ENCODE data around the gene GDF15. TPM values are rescaled to one million over a fixed set of nuclear protein-coding genes. Genes with fewer than 3 reads are reported as not detected.

Gene GDF15
- total RNA-seq, 4 donors from 2014 or later: 1.9 to 4.6 (median 3.0) TPM

DNA sequence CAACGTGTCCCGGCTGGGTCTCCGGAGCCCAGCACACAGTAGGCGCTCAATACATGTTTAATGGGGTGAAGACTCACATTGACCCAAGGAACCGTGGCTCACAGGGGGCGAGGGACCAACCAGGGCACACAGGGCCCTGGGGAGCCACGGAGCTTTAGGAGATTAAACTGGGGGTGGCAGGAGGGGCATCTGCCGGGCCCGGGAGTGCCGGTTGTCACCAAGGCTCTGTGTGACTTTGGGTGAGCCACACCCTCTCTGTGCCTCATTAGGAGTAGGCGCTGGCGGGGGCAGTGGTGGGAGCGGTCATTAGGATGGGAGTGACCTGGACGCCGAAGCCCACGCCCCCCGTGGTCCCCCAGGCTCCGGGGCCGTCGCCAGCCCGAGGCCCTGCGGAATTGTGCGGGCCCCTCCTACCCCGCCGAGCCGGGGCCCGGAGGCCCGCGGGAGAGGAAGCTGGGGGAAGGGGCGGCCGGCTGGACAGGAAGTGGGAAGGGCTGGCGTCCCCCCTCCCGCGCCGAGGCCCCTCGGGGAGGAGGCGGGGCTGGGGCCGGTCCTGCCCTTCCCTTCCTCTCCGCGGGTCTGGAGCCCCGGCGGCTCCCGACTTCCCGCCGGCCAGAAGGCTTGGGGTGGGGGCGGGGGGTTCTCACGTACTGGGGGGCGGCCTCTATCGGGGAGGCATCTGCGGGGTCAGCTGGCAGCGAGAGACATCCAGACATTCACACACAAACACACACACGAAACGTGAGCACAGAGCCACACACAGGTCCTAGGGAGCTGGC is 31.5 kb downstream of the GDF15 start:
- DNase-seq (ENCODE audit: low spot score) (no peak), ATAC-seq (ENCODE audit: low FRiP score) (peak; percentile 12)
- TF ChIP-seq, protein P1, sequence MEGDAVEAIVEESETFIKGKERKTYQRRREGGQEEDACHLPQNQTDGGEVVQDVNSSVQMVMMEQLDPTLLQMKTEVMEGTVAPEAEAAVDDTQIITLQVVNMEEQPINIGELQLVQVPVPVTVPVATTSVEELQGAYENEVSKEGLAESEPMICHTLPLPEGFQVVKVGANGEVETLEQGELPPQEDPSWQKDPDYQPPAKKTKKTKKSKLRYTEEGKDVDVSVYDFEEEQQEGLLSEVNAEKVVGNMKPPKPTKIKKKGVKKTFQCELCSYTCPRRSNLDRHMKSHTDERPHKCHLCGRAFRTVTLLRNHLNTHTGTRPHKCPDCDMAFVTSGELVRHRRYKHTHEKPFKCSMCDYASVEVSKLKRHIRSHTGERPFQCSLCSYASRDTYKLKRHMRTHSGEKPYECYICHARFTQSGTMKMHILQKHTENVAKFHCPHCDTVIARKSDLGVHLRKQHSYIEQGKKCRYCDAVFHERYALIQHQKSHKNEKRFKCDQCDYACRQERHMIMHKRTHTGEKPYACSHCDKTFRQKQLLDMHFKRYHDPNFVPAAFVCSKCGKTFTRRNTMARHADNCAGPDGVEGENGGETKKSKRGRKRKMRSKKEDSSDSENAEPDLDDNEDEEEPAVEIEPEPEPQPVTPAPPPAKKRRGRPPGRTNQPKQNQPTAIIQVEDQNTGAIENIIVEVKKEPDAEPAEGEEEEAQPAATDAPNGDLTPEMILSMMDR (IDR thresholded peaks at IDR 0.05): no peak

DNA sequence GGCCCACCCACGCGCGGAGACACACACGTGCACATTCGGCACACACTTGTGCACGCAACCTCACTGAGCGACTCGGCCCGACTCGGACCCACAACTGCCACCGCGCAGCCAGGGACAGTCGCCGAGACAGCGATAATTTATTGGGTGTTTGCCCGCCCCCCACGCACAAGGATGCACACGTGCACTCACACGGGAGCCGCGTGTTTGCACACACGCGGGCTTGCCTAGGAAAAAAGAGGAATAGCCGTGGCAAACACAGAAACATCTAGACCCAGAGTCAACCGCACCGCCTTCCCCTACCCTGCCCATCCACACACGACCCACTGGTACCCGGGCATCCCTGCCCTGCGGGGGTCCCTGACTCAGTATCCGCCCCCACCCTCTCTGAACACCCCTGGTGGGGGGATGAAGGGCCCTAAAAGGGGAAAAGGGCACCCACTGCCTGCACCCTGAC is 32.1 kb downstream of the GDF15 start:
- no peak for DNase-seq (ENCODE audit: low spot score)

DNA sequence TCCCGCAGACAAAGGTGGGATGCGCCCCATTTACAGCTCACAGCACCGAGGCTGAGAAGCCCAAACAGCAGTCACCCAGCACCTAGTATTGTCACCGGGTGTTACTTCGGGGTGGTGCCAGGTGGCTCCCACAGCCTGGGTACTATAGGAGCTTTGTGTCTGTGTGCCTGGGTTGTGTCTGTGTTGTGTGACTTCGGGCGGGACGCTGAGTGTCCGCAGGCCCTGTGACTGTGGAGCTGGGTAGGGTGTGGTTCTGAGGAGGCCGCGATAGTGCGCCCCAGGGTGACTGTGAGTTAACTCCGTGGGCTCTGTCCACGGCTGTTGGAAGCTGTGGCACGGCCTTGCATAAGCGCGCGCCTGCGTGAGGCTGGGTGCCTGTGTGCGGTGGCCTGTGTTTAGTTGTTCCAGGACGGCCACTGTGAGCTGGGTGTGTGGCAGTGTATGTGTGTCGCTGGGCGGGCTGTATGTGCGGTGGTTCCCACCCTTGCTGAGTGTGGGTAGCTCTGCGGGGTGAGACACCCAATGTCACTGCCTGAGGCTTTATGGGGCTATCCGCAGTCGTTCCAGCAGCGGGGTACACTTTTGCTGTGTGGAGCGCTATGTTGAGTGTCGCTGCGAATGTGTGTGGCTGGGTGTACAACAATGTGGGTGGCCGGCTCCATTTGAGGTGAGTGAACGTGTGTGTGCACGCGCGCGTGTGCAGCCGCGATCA is 32.7 kb downstream of the GDF15 start:
- TF ChIP-seq, protein P1 (IDR thresholded peaks at IDR 0.05): no peak

More for the DNA sequence above, 32.1 kb downstream of the GDF15 start:
- no peak for ATAC-seq (ENCODE audit: low FRiP score)
- TF ChIP-seq, protein P1 (IDR thresholded peaks at IDR 0.05): no peak

DNA sequence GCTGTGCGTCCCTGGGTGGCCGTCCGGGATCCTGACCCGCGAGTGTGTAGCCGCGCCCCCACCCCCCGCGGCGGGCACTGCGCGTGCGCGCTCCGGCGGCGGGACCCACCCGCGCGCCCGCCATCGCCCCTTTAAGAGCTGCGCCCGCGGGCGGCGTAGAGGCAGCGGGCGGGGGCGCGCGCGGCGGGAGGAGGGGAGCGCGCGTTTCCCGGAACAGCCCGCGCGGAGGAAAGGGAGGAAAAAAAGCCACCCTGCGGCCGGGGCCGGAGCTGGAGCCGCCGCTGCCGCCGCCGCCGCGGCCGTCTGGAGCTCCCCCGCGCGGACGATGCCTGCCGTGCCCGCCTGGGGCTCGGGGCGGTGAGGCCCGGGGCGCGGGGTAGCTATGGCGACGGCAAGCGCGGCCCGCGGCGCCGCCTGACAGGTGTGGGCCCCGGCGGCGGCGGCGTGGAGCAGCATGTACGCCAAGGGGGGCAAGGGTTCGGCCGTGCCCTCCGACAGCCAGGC is 33.3 kb downstream of the GDF15 start, which contains the start of gene SSBP4:
Gene SSBP4 (plus strand): TSS at position 204 of the 504 bp plus-strand sequence. CDS start 251 bp downstream, at position 455.
- ATAC-seq (ENCODE audit: low FRiP score) (peak; percentile 11), DNase-seq (ENCODE audit: low spot score) (no peak)
- TF ChIP-seq, protein P1 (IDR thresholded peaks at IDR 0.05): no peak

More for the DNA sequence above, 32.7 kb downstream of the GDF15 start:
- DNase-seq (ENCODE audit: low spot score): no peak
- peak; percentile 0 for ATAC-seq (ENCODE audit: low FRiP score)

DNA sequence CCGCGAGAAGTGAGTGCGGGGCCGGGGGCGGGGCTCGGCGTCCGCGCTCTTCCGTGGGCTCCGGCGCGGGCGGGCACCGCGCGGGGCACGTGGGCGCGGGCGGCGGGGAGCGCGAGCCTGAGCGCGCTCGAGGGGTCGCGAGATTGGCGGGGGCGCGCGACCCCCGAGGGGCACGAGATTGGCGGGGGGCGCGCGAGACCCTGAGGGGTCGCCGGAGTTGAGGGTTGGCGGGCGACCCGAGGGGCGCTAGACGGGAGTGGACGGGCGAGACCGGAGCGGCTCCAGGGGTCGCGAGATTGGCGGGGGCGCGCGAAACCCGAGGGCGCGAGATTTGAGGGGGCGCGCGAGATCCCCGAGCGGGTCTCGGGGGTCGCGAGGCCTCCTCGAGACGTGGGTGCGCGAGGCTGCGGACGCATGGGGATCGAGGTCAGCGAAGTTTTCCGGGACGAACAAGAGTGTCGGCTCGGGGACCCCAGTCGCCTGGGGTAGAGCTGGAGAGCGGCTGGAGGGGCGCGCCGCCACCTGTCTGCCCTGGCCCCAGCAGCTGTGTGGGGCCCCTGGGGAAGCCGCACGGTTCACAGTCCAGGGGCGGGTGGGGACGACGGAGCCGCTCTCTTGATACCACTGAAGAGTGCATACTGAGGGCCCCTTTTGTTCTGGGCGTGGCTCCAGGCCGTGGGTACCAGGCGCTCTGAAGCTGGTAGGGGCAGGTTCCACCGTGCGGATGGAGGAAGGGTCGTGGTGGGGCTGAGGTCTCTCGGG is 33.9 kb downstream of the GDF15 start:
- TF ChIP-seq, protein P1 (IDR thresholded peaks at IDR 0.05): no peak
- no peak for DNase-seq (ENCODE audit: low spot score)
- no peak for ATAC-seq (ENCODE audit: low FRiP score)

DNA sequence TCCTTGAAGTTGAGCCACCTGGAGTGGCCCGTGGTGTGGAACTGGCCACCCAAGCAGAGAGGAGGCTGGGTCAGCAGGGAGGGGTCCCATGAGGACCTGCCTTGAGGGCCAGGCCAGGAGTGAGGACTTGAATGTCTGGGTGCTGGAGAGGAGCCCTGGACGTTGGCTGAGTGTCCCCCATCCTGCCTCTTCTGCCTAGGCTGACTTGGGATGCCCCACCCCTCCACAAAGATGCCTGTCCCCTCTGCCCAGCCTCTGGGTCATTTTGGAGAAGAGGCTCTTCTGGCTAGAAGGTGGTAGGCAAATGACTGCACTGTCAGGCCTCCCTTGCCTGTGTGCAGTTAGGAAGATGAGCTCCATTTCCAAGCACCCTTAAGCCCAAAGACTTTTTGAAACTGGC is 35.0 kb downstream of the GDF15 start:
- DNase-seq (ENCODE audit: low spot score) (no peak), ATAC-seq (ENCODE audit: low FRiP score) (no peak)
- TF ChIP-seq, protein P1 (IDR thresholded peaks at IDR 0.05): no peak

Measured in omental fat pad (tissue), 4 donors.